ENCODE measurements around the gene RAB14. TPM values are rescaled to one million over a fixed set of nuclear protein-coding genes. Genes with fewer than 3 reads are reported as not detected.
"Not testable (repeated sequence)": the region's sequence is repeated elsewhere in the genome, so short reads cannot be mapped to it uniquely, and the experiment has no call there.

Gene RAB14
- total RNA-seq, 6 donors from 2014 or later: 21.3 to 90.8 (median 77.4) TPM

- no peak for ATAC-seq (ENCODE audit: low FRiP score in 2 of 2)
- Histone ChIP-seq H3K27ac (no peak overlapping the region), H3K36me3 (peaks cover 11 to 67% (median 44%) of the 10 kb centered on the region in 4 donors)
These were observed 62.7 kb downstream of the RAB14 start for GRCh38 chr9:121138973-121139372.

GRCh38 chr9:121138561-121138960 is 63.1 kb downstream of the RAB14 start:
- Histone ChIP-seq H3K27me3 (no peaks in the 10 kb centered on the region), H3K9me3 (no peaks in the 10 kb centered on the region), H3K27ac (no peak overlapping the region), H3K36me3 (peaks cover 11 to 67% (median 40%) of the 10 kb centered on the region in 4 donors), H3K4me3 (no peak overlapping the region), H3K4me1 (peaks cover 0 to under 1% (median 0%) of the 10 kb centered on the region in 4 donors)
- TF ChIP-seq POLR2A (IDR thresholded peaks at IDR 0.05): no peak
- TF ChIP-seq POLR2AphosphoS5 (IDR thresholded peaks at IDR 0.05): no peak
- TF ChIP-seq EP300 (IDR thresholded peaks at IDR 0.05): no peak
- TF ChIP-seq, protein P1, sequence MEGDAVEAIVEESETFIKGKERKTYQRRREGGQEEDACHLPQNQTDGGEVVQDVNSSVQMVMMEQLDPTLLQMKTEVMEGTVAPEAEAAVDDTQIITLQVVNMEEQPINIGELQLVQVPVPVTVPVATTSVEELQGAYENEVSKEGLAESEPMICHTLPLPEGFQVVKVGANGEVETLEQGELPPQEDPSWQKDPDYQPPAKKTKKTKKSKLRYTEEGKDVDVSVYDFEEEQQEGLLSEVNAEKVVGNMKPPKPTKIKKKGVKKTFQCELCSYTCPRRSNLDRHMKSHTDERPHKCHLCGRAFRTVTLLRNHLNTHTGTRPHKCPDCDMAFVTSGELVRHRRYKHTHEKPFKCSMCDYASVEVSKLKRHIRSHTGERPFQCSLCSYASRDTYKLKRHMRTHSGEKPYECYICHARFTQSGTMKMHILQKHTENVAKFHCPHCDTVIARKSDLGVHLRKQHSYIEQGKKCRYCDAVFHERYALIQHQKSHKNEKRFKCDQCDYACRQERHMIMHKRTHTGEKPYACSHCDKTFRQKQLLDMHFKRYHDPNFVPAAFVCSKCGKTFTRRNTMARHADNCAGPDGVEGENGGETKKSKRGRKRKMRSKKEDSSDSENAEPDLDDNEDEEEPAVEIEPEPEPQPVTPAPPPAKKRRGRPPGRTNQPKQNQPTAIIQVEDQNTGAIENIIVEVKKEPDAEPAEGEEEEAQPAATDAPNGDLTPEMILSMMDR (IDR thresholded peaks at IDR 0.05): no peak
- DNase-seq (no peak), ATAC-seq (ENCODE audit: low FRiP score in 2 of 2) (no peak)

More at GRCh38 chr9:121138973-121139372, 62.7 kb downstream of the RAB14 start:
- H3K27me3 ChIP-seq: no peaks in the 10 kb centered on the region
- DNase-seq: no peak
- H3K4me3 ChIP-seq: no peak overlapping the region
- no peaks in the 10 kb centered on the region for H3K4me1 ChIP-seq
- TF ChIP-seq POLR2A (IDR thresholded peaks at IDR 0.05): no peak
- no peak for TF ChIP-seq POLR2AphosphoS5 (IDR thresholded peaks at IDR 0.05)
- TF ChIP-seq EP300 (IDR thresholded peaks at IDR 0.05): no peak
- TF ChIP-seq, protein P1 (IDR thresholded peaks at IDR 0.05): no peak
- no peaks in the 10 kb centered on the region for H3K9me3 ChIP-seq
- 90 to 91% methylated on average over 3 of the region's 3 CpGs for WGBS, 2 donors

- H3K36me3 ChIP-seq: peaks cover 9 to 45% (median 20%) of the 10 kb centered on the region in 4 donors
- ATAC-seq (ENCODE audit: low FRiP score in 2 of 2): no peak
- TF ChIP-seq POLR2A (IDR thresholded peaks at IDR 0.05): no peak
- TF ChIP-seq, protein P1 (IDR thresholded peaks at IDR 0.05): no peak
- TF ChIP-seq EP300 (IDR thresholded peaks at IDR 0.05): no peak
- no peak for TF ChIP-seq POLR2AphosphoS5 (IDR thresholded peaks at IDR 0.05)
These were observed 66.0 kb downstream of the RAB14 start for GRCh38 chr9:121135642-121136041.

DNA sequence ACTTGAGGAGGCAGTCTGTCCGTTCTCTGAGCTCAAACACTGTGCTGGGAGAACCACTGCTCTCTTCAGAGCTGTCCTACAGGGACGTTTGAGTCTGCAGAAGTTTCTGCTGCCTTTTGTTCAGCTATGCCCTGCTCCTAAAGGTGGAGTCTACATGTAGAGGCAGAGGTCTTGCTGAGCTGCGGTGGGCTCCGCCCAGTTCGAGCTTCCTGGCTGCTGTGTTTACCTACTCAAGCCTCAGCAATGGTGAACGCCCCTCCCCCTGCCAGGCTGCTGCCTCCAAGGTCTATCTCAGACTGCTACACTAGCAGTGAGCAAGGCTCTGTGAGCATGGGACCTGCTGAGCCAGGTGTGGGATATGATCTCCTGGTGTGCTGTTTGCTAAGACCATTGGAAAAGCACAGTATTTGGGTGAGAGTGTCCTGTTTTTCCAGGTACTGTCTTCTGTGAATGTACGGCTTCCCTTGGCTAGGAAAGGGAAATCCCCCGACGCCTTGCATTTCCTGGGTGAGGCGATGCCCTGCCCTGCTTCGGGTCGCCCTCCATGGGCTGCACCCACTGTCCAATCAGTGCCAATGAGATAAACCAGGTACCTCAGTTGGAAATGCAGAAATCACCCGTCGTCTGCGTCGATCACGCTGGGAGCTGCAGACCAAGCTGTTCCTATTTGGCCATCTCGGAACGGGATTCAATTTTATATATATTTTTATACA is 68.4 kb downstream of the RAB14 start:
- DNase-seq: peak; percentile 26 to 74
- WGBS, 2 donors: 71 to 80% methylated on average over 15 to 19 of the region's 19 CpGs
- no peak for ATAC-seq (ENCODE audit: low FRiP score in 2 of 2)
- Histone ChIP-seq H3K4me1 (peaks cover 0 to 10% (median 8%) of the 10 kb centered on the region in 4 donors), H3K36me3 (peaks cover 0 to 22% (median 8%) of the 10 kb centered on the region in 4 donors), H3K27me3 (no peaks in the 10 kb centered on the region), H3K9me3 (no peaks in the 10 kb centered on the region), H3K27ac (no peak overlapping the region), H3K4me3 (no peak overlapping the region)
- TF ChIP-seq POLR2AphosphoS5 (IDR thresholded peaks at IDR 0.05) (no peak), EP300 (IDR thresholded peaks at IDR 0.05) (no peak), POLR2A (IDR thresholded peaks at IDR 0.05) (no peak)
- TF ChIP-seq, protein P1 (IDR thresholded peaks at IDR 0.05): no peak

More at GRCh38 chr9:121135642-121136041, 66.0 kb downstream of the RAB14 start:
- DNase-seq: no peak
- H3K4me1 ChIP-seq: peaks cover 0 to 10% (median 8%) of the 10 kb centered on the region in 4 donors
- no peaks in the 10 kb centered on the region for H3K27me3 ChIP-seq
- no peak overlapping the region for H3K4me3 ChIP-seq
- WGBS, 2 donors: 93 to 94% methylated on average over 2 of the region's 2 CpGs
- H3K27ac ChIP-seq: no peak overlapping the region
- H3K9me3 ChIP-seq: no peaks in the 10 kb centered on the region

- H3K9me3 ChIP-seq; H3K4me1 ChIP-seq; DNase-seq; ATAC-seq (ENCODE audit: low FRiP score in 2 of 2); H3K27me3 ChIP-seq; H3K4me3 ChIP-seq; H3K27ac ChIP-seq: not testable (repeated sequence)
- H3K36me3 ChIP-seq: peaks cover 0 to 35% (median 4%) of the 10 kb centered on the region in 4 donors
- 81 to 86% methylated on average over 3 of the region's 3 CpGs for WGBS, 2 donors
These were observed 72.3 kb downstream of the RAB14 start for GRCh38 chr9:121129384-121129783.

Small RNAs within 50 kb of the gene (small RNA-seq; reads per million reads assigned to genes)
- 0 to 0.20 (median 0) reads per million in 4 donors for gene RN7SL181P

Other genes starting within 250 kb of the RAB14 start
- 10 to 100 TPM in 5 of 6 donors, 1 to 10 TPM in 1; 7.1 to 18.9 (median 16.8) TPM for gene C5, start 151.6 kb downstream of the RAB14 start, total RNA-seq
- 10 to 100 TPM; 16.1 to 52.4 (median 20.4) TPM for gene CNTRL, start 126.9 kb downstream of the RAB14 start, total RNA-seq
- gene GSN, start 66.3 kb upstream of the RAB14 start, total RNA-seq: 100 to 1,000 TPM; 217 to 935 (median 648) TPM
- gene STOM, start 168.4 kb upstream of the RAB14 start, total RNA-seq: 100 to 1,000 TPM in 5 of 6 donors, 10 to 100 TPM in 1; 96.4 to 480 (median 362) TPM